HepG2 (cell line): ENCODE measurements around the gene CFL1. TPM values are rescaled to one million over a fixed set of nuclear protein-coding genes. Genes with fewer than 3 reads are reported as not detected.

Experiments
- ATAC-seq: fragments of 200-7000 bp; cut with Tn5 transposase; 3 replicates; pipeline ENCODE4 v1.9.1; 2020; ENCODE audit warnings: mild to moderate bottlenecking, moderate library complexity
- BruUV-seq: library from RNA; stranded (reverse); fragments of 400-500 nt; replicated peaks from 2 replicates; lab custom pipeline; 2021; lab: Mats Ljungman, UMichigan
- CTCF ChIA-PET: fragments of 300-600 bp; formaldehyde crosslinking; extraction: SDS; loops from one replicate; lab custom pipeline; 2021; ENCODE audit warnings: low total read pairs, inconsistent platforms, low intra/inter-chr PET ratio; lab: Yijun Ruan, JAX
- POLR2A ChIA-PET: fragments of 350-600 bp; sonication (Branson Sonifier 250); formaldehyde crosslinking; loops from one replicate; lab custom pipeline; 2020; ENCODE audit warnings: antibody characterized with exemption, inconsistent platforms; lab: Yijun Ruan, JAX
- DNase-seq: peaks from one replicate; pipeline ENCODE4 v3.0.0-alpha.2; 2015; ENCODE audit warnings: low spot score
- FAIRE-seq: peaks from 3 replicates; lab custom pipeline; 2011; peaks lifted over from hg19 to GRCh38; lab: Jason Lieb, UNC
- H2AFZ ChIP-seq: one replicate; pipeline ENCODE4 v1.6.1; 2011; ENCODE audit warnings: low read length, inconsistent platforms
- H3K27ac ChIP-seq: fragments of 300-600 bp; 3 replicates; pipeline ENCODE4 v1.8.0; 2011; ENCODE audit warnings: mixed run types, mild to moderate bottlenecking, mixed read lengths, low read length, inconsistent platforms; ENCODE audit not compliant: insufficient read depth; ENCODE audit errors: extremely low read length
- H3K27me3 ChIP-seq, 2 experiments: fragments of 200-600 bp in 1 of 2; 2 replicates in 1 of 2; 3 replicates in 1 of 2; pipeline versions ENCODE4 v1.6.0 to v1.8.0; 2011; ENCODE audit warnings: low read length in 2 of 2, mild to moderate bottlenecking in 2 of 2, moderate library complexity in 2 of 2, inconsistent platforms in 1 of 2; ENCODE audit not compliant: insufficient read depth in 2 of 2, control insufficient read depth in 1 of 2
- H3K36me3 ChIP-seq, 2 experiments: fragments of 200-600 bp in 1 of 2; replicated peaks in 1 of 2; 2 replicates in 1 of 2; 3 replicates in 1 of 2; pipeline versions ENCODE4 v1.5.1 to v1.8.0; 2011; ENCODE audit warnings: low read length in 2 of 2, inconsistent platforms in 1 of 2; ENCODE audit not compliant: insufficient read depth in 2 of 2, control insufficient read depth in 1 of 2
- H3K4me1 ChIP-seq: 2 replicates; pipeline ENCODE4 v1.5.1; 2012; ENCODE audit warnings: low read length, inconsistent platforms; ENCODE audit not compliant: insufficient read depth
- H3K4me2 ChIP-seq: 2 replicates; pipeline ENCODE4 v1.6.0; 2011; ENCODE audit warnings: low read depth, low read length, inconsistent platforms
- H3K4me3 ChIP-seq, 3 experiments: fragments of 200-600 bp in 1 of 3; sonication (generic), shearing (Covaris generic) in 1 of 3; replicated peaks in 1 of 3; 2 replicates each; pipeline ENCODE4 v1.5.1; 2011 to 2016; ENCODE audit warnings: low read length in 3 of 3, inconsistent platforms in 2 of 3, low read depth in 2 of 3, mild to moderate bottlenecking in 2 of 3, control low read depth in 1 of 3, mixed read lengths in 1 of 3; ENCODE audit not compliant: insufficient read depth in 1 of 3
- H3K79me2 ChIP-seq: one replicate; pipeline ENCODE4 v1.6.1; 2011; ENCODE audit warnings: low read length, inconsistent platforms; ENCODE audit not compliant: insufficient read depth
- H3K9ac ChIP-seq: 2 replicates; pipeline ENCODE4 v1.6.0; 2011; ENCODE audit warnings: mild to moderate bottlenecking, low read depth, low read length, inconsistent platforms; ENCODE audit not compliant: insufficient read depth
- H3K9me3 ChIP-seq: 2 replicates; pipeline ENCODE4 v1.5.1; 2012; ENCODE audit warnings: mild to moderate bottlenecking, low read length
- H4K20me1 ChIP-seq: 2 replicates; pipeline ENCODE4 v1.6.0; 2011; ENCODE audit warnings: inconsistent platforms, mild to moderate bottlenecking, low read length, moderate library complexity; ENCODE audit not compliant: insufficient read depth
- HDAC6 ChIP-seq: fragments of 200-600 bp; sonication (generic); IDR thresholded peaks from 2 replicates; pipeline ENCODE4 v1.7.0; 2017; ENCODE audit warnings: mild to moderate bottlenecking, antibody characterized with exemption, low read length, low read depth
- HNF4G ChIP-seq, 2 experiments: sonication (generic) in 1 of 2; formaldehyde crosslinking in 1 of 2; IDR thresholded peaks; 2 replicates each; pipeline versions ENCODE4 v1.4.0 to v1.6.1; 2011 to 2020; ENCODE audit warnings: borderline replicate concordance in 2 of 2, low read depth in 2 of 2, mild to moderate bottlenecking in 2 of 2, low read length in 1 of 2, missing genetic modification reagents in 1 of 2, moderate library complexity in 1 of 2
- NFATC3 ChIP-seq: sonication (generic); formaldehyde crosslinking; IDR thresholded peaks from 2 replicates; pipeline ENCODE4 v1.5.1; 2020; ENCODE audit warnings: mild to moderate bottlenecking, missing genetic modification reagents
- SP2 ChIP-seq: sonication (generic); formaldehyde crosslinking; IDR thresholded peaks from 2 replicates; pipeline ENCODE4 v1.5.1; 2020; ENCODE audit warnings: mild to moderate bottlenecking, missing genetic modification reagents
- SRSF1 ChIP-seq: fragments of 200-400 bp; formaldehyde crosslinking; optimal IDR thresholded peaks from 2 replicates; pipeline ENCODE3; 2017; ENCODE audit warnings: mild to moderate bottlenecking, low read depth, low read length, moderate library complexity
- TCF12 ChIP-seq, 2 experiments: fragments of 450-650 bp in 1 of 2; sonication (generic) in 1 of 2; formaldehyde crosslinking in 1 of 2; IDR thresholded peaks; 2 replicates each; pipeline versions ENCODE4 v1.6.1 to v1.8.0; 2017 to 2022; ENCODE audit warnings: antibody characterized with exemption in 1 of 2, mild to moderate bottlenecking in 1 of 2, missing genetic modification reagents in 1 of 2, moderate library complexity in 1 of 2
- ZBTB3 ChIP-seq: sonication (generic); formaldehyde crosslinking; IDR thresholded peaks from 2 replicates; pipeline ENCODE4 v1.4.0; 2020; ENCODE audit warnings: low read depth, mild to moderate bottlenecking, moderate library complexity, missing genetic modification reagents, borderline replicate concordance
- ZNF207 ChIP-seq: fragments of 450-650 bp; IDR thresholded peaks from 2 replicates; pipeline ENCODE4 v1.6.1; 2016; ENCODE audit warnings: antibody characterized with exemption, borderline replicate concordance
- ZNF768 ChIP-seq: sonication (generic); formaldehyde crosslinking; IDR thresholded peaks from 2 replicates; pipeline ENCODE4 v1.4.0; 2020; ENCODE audit warnings: missing genetic modification reagents
- WGBS: methylation state at CpG from one replicate; pipeline ENCODE4 v1.1.6; 2017; ENCODE audit warnings: low lambda C conversion rate; 5-methylcytosine and 5-hydroxymethylcytosine counted together
- in situ Hi-C: cut with HindIII; loops from 2 replicates; pipeline ENCODE4 v1.10.0; 2017; ENCODE audit warnings: low pct_unique_long_range_greater_than_20kb; ENCODE audit not compliant: extremely low pct_ligation_motif_present
- intact Hi-C: fragments of 100-400 bp; cut with micrococcal nuclease; formaldehyde crosslinking; loops from one replicate; pipeline ENCODE4 v1.10.0; 2022; ENCODE audit not compliant: unreplicated experiment
- polyA plus RNA-seq, 8 experiments: library from polyadenylated mRNA; depleted of rRNA in 3 of 8; stranded (reverse) in 7 of 8; unstranded in 1 of 8; fragments of >200 nt; fragmentation: Illumina TruSeq in 4 of 8; extraction: Trizol in 4 of 8; gene quantifications; 2 replicates each; pipeline versions ENCODE4 v1.2.1 to v1.2.3, GENCODE V29; 2011 to 2016; ENCODE audit warnings: low read depth in 4 of 8, missing spikeins in 1 of 8, mixed read lengths in 1 of 8; ENCODE audit not compliant: insufficient read depth in 1 of 8
- total RNA-seq, 5 experiments: library from RNA; depleted of rRNA; stranded (reverse); fragments of >200 nt; fragmentation: Illumina TruSeq; extraction: Trizol; gene quantifications; 2 replicates each; pipeline ENCODE4 v1.2.3, GENCODE V29; 2016; ENCODE audit warnings: low read depth in 1 of 5
- TF ChIP-seq, protein P1 (sequence below), 2 experiments: fragments of 450-650 bp in 1 of 2; sonication (generic) in 1 of 2; formaldehyde crosslinking; IDR thresholded peaks; 2 replicates each; pipeline versions ENCODE4 v1.5.0 to v1.8.0; 2020 to 2022; ENCODE audit warnings: mild to moderate bottlenecking in 1 of 2, missing genetic modification reagents in 1 of 2
- TF ChIP-seq, protein P2 (sequence below): sonication (generic); formaldehyde crosslinking; IDR thresholded peaks from 2 replicates; pipeline ENCODE4 v1.8.0; 2022; ENCODE audit warnings: mild to moderate bottlenecking, missing genetic modification reagents; ENCODE audit not compliant: insufficient replicate concordance
- TF ChIP-seq, protein P3 (sequence below): sonication (generic); formaldehyde crosslinking; IDR thresholded peaks from 2 replicates; pipeline ENCODE4 v1.4.0; 2020; ENCODE audit warnings: mild to moderate bottlenecking, missing genetic modification reagents
- TF ChIP-seq, protein P4 (sequence below): sonication (generic); formaldehyde crosslinking; IDR thresholded peaks from 2 replicates; pipeline ENCODE4 v1.4.0; 2020; ENCODE audit warnings: low read depth, mild to moderate bottlenecking, missing genetic modification reagents

CFL1 gene
- total and polyA plus RNA-seq, 2 of the 13 experiments (the other 11 are each of a cell fraction or from before 2014, with no cell fraction given), result 379 to 383 TPM

DNA sequence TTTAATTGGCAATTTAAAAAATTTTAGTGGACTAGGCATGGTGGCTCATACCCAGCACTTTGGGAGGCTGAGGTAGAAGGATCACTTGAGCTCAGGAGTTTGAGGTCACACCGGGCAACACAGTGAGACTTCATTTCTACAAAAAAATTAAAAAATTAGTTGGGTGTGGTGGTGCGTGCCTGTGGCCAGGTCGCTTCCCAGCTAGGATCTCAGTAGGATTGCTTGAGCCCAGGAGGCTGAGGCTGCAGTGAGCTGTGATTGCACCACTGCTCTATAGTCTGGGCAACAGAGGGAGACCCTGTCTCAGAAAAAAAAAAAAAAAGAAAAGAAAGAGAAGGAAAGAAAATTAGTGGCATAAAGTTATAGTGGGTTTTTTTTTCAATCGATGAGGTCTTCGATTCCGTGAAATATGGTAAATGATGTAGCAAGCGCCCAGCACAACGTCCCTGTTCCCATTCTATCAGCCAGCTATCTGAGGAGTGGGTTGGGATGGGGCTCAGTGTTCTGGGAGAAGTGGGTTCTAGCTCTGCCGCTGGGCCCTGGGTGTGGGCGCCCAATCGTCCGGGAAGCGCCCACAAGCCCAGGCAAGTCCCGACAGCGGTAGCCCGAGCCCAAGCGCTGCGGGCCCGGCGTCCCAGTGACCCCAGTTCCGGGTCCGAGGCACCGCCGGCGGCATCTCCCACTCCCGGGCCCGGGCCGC lies 40.8 kb upstream of the CFL1 start (continued):
- 0 out of 2 replicates have a peak, but pooled peaks have one; percentile 40 for TF ChIP-seq SP2 (CRISPR knock-in tag)
- TF ChIP-seq, protein P1, sequence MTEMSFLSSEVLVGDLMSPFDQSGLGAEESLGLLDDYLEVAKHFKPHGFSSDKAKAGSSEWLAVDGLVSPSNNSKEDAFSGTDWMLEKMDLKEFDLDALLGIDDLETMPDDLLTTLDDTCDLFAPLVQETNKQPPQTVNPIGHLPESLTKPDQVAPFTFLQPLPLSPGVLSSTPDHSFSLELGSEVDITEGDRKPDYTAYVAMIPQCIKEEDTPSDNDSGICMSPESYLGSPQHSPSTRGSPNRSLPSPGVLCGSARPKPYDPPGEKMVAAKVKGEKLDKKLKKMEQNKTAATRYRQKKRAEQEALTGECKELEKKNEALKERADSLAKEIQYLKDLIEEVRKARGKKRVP (CRISPR knock-in tag; IDR thresholded peaks at IDR 0.05), result no peak
- TF ChIP-seq, protein P2, sequence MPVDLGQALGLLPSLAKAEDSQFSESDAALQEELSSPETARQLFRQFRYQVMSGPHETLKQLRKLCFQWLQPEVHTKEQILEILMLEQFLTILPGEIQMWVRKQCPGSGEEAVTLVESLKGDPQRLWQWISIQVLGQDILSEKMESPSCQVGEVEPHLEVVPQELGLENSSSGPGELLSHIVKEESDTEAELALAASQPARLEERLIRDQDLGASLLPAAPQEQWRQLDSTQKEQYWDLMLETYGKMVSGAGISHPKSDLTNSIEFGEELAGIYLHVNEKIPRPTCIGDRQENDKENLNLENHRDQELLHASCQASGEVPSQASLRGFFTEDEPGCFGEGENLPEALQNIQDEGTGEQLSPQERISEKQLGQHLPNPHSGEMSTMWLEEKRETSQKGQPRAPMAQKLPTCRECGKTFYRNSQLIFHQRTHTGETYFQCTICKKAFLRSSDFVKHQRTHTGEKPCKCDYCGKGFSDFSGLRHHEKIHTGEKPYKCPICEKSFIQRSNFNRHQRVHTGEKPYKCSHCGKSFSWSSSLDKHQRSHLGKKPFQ, result no peak
- TF ChIP-seq, protein P3, sequence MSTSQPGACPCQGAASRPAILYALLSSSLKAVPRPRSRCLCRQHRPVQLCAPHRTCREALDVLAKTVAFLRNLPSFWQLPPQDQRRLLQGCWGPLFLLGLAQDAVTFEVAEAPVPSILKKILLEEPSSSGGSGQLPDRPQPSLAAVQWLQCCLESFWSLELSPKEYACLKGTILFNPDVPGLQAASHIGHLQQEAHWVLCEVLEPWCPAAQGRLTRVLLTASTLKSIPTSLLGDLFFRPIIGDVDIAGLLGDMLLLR (CRISPR knock-in tag), result no peak

DNA sequence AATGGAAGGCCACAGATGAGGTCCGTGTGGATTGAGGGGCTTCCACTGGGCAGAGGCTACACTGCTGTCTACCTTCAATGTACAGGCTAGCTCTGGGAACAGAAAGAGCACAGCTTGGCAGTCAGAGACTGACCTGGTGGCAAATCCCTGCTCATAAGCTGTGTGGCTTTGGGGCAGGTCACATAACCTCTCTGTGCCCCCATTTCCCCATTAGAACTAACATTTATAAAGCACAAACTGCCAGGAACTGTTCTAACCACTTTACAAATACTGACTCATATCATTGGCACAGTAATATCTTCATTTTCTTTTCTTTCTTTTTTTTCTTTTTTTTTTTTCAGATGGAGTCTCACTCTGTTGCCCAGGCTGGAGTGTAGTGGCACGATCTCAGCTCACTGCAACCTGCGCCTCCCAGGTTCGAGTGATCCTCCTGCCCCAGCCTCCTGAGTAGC lies 39.1 kb upstream of the CFL1 start:
- H3K27me3 ChIP-seq, result no peaks in the 10 kb centered on the region; a peak in 1 of 5 replicates
- TF ChIP-seq ZNF768 (CRISPR knock-in tag), result peak; percentile 72
- no peak for TF ChIP-seq SRSF1
- no peak for TF ChIP-seq ZBTB3 (CRISPR knock-in tag)
- no peak for TF ChIP-seq TCF12 (IDR thresholded peaks at IDR 0.05)
- TF ChIP-seq TCF12 (CRISPR knock-in tag; IDR thresholded peaks at IDR 0.05), result no peak
- no peak for TF ChIP-seq HDAC6
- TF ChIP-seq, protein P4, sequence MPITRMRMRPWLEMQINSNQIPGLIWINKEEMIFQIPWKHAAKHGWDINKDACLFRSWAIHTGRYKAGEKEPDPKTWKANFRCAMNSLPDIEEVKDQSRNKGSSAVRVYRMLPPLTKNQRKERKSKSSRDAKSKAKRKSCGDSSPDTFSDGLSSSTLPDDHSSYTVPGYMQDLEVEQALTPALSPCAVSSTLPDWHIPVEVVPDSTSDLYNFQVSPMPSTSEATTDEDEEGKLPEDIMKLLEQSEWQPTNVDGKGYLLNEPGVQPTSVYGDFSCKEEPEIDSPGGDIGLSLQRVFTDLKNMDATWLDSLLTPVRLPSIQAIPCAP, result no peak
- TF ChIP-seq HNF4G (IDR thresholded peaks at IDR 0.05; ENCODE audit: borderline replicate concordance, low read depth, low read length), result no peak
- TF ChIP-seq HNF4G (CRISPR knock-in tag; IDR thresholded peaks at IDR 0.05; ENCODE audit: borderline replicate concordance, low read depth), result no peak
- TF ChIP-seq ZNF207, result no peak
- no peak for TF ChIP-seq NFATC3 (CRISPR knock-in tag)
- no peak for DNase-seq
- ChIA-PET POLR2A (interaction anchor here (0.6 to 1.4 kb wide), 3 partner anchors 9 to 43 kb away, joined by 3 to 8 read pairs (median 3); partner anchors contain the start of gene FIBP), CTCF (no interaction called here)
- peaks cover 8 to 18% of the 10 kb centered on the region in 2 experiments; a peak in 4 of 5 replicates for H3K36me3 ChIP-seq
- peaks cover 53% of the 10 kb centered on the region for H3K4me1 ChIP-seq
- no peak overlapping the region for H3K4me3 ChIP-seq
- no TSS peak for BruUV-seq
- no peaks in the 10 kb centered on the region for H4K20me1 ChIP-seq
- H3K4me2 ChIP-seq, result no peak overlapping the region
- no peak overlapping the region for H3K27ac ChIP-seq
- intact Hi-C loops (no loop called here), in situ Hi-C loops (no loop called here)
- no peak for ATAC-seq
- peaks cover 32% of the 10 kb centered on the region for H3K79me2 ChIP-seq
- 96% methylated on average over 4 of the region's 4 CpGs for WGBS
- no peak for FAIRE-seq
- no peaks in the 10 kb centered on the region for H3K9me3 ChIP-seq
- no peak overlapping the region for H2AFZ ChIP-seq
- no peak overlapping the region for H3K9ac ChIP-seq
